Vagina (tissue), 2 donors: ENCODE data around the gene KIF5B. TPM values are rescaled to one million over a fixed set of nuclear protein-coding genes. Genes with fewer than 3 reads are reported as not detected.

ENCODE experiments used
- DNase-seq, 2 donors: peaks; one replicate each; pipeline ENCODE4 v3.0.0-alpha.2; 2017; ENCODE audit errors: extremely low spot score in 2 of 2
- H3K27ac ChIP-seq: fragments of 200-600 bp; sonication (generic); one replicate; pipeline ENCODE4 v1.5.1; 2019
- H3K27me3 ChIP-seq: fragments of 200-600 bp; sonication (generic); one replicate; pipeline ENCODE4 v1.5.1; 2019
- H3K36me3 ChIP-seq, 2 donors: fragments of 200-600 bp; sonication (generic); one replicate each; pipeline ENCODE4 v1.5.1; 2017 to 2019
- H3K4me1 ChIP-seq: fragments of 200-600 bp; sonication (generic); one replicate; pipeline ENCODE4 v1.5.1; 2019
- H3K4me3 ChIP-seq, 2 donors: fragments of 200-600 bp; sonication (generic); 1 replicate in 1 of 2; 2 replicates in 1 of 2; pipeline ENCODE4 v1.5.1; 2016 to 2019
- H3K9me3 ChIP-seq: fragments of 200-600 bp; sonication (generic); one replicate; pipeline ENCODE4 v1.5.1; 2019
- POLR2A ChIP-seq, 2 donors: fragments of 450-650 bp; IDR thresholded peaks; one replicate each; pipeline ENCODE4 v1.6.1; 2017; ENCODE audit warnings: antibody characterized with exemption in 2 of 2, mild to moderate bottlenecking in 2 of 2, moderate library complexity in 2 of 2
- POLR2AphosphoS5 ChIP-seq, 2 donors: sonication (generic); formaldehyde crosslinking; IDR thresholded peaks; one replicate each; pipeline ENCODE4 v1.9.0; 2017; ENCODE audit warnings: antibody characterized with exemption in 2 of 2, mild to moderate bottlenecking in 2 of 2, low read depth in 1 of 2; ENCODE audit not compliant: insufficient read depth in 1 of 2
- intact Hi-C: fragments of 100-400 bp; cut with DNase I; formaldehyde crosslinking; loops from one replicate; pipeline ENCODE4 v1.15.1; 2023
- total RNA-seq: library from RNA; depleted of rRNA; stranded (reverse); fragments of >200 nt; gene quantifications from one replicate; pipeline ENCODE4 v1.2.3, GENCODE V29; 2016
- TF ChIP-seq, protein P1 (sequence below), 3 experiments: fragments of 450-650 bp in 2 of 3; fragments of 200-600 bp in 1 of 3; sonication (generic) in 1 of 3; IDR thresholded peaks; one replicate each; pipeline ENCODE4 v1.5.1; 2017 to 2019; ENCODE audit warnings: antibody characterized with exemption in 3 of 3, mild to moderate bottlenecking in 2 of 3, moderate library complexity in 2 of 3

Gene KIF5B
- total RNA-seq, 1 donor from 2014 or later, result 74.2 TPM

DNA sequence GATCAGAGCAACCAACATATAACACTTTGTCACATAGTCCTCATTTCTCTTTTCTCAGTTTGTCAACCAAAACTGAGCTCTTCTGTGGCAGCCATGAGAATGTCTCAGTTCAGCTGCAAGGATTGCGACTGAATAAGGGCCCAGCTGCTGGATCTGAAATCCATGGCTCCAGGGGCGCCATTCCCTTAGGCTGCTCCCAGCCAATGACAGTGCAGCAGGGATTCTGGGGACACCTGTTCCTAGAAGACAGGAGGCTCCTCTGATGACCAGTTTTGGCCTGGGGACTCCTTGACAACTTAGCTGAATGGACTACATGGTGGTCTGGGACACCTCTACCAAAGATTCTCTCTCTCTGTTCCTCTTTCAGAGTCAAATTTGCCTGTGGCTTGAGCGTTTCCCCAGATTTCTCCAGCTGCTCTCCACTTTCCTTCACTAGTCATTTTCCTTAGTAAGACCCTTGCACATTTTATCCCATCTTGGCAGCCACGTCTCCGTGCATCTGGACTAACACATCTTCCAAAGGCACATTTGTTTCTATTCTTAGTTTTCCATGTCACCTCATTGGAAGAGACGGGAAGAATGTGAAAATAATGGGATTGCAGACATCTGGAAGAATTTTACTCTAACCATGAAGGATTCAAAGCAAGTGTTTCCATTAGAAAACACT lies 28.1 kb upstream of the KIF5B start:
- TF ChIP-seq, protein P1, sequence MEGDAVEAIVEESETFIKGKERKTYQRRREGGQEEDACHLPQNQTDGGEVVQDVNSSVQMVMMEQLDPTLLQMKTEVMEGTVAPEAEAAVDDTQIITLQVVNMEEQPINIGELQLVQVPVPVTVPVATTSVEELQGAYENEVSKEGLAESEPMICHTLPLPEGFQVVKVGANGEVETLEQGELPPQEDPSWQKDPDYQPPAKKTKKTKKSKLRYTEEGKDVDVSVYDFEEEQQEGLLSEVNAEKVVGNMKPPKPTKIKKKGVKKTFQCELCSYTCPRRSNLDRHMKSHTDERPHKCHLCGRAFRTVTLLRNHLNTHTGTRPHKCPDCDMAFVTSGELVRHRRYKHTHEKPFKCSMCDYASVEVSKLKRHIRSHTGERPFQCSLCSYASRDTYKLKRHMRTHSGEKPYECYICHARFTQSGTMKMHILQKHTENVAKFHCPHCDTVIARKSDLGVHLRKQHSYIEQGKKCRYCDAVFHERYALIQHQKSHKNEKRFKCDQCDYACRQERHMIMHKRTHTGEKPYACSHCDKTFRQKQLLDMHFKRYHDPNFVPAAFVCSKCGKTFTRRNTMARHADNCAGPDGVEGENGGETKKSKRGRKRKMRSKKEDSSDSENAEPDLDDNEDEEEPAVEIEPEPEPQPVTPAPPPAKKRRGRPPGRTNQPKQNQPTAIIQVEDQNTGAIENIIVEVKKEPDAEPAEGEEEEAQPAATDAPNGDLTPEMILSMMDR (IDR thresholded peaks at IDR 0.05), result no peak
- no peak for TF ChIP-seq POLR2AphosphoS5 (IDR thresholded peaks at IDR 0.05; ENCODE audit: insufficient read depth in 1 of 2, low read depth in 1 of 2)
- TF ChIP-seq POLR2A (IDR thresholded peaks at IDR 0.05), result no peak
- DNase-seq, result no peak
- no peaks in the 10 kb centered on the region for H3K36me3 ChIP-seq
- no peak overlapping the region for H3K27ac ChIP-seq
- no peaks in the 10 kb centered on the region for H3K27me3 ChIP-seq
- H3K4me1 ChIP-seq, result no peaks in the 10 kb centered on the region
- no peak overlapping the region for H3K4me3 ChIP-seq
- H3K9me3 ChIP-seq, result no peaks in the 10 kb centered on the region
- intact Hi-C loops, result loop anchor here (5.0 kb wide), 1 partner anchor 1528 kb away; no protein-coding TSS in a partner anchor

DNA sequence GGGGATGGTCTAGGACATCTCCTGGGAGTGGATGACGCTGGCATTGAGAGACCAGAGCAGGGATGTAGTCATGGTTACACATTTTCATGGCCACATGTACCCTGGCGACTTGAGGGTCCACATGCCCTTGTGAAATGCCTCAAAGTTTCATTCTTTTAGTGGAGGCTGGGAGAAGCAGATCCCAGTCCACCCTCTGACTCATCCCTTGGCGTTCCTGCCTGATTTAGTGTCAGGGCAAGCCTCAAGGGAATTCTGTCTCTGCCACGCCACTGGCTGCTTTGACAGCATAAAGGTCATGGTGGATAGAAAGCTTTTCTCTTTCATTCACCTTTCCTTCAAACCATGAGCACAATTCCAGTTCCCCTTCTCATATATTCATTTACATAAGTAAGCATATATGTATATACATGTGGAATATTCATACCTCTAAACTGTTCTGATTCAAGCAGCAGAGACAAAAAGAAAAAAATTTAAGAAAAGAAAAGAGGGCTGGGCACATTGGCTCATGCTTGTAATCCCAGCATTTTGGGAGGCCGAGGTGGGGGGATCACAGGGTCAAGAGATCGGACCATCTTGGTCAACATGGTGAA lies 21.8 kb upstream of the KIF5B start:
- intact Hi-C loops, result no loop called here
- TF ChIP-seq POLR2A (IDR thresholded peaks at IDR 0.05) (no peak), POLR2AphosphoS5 (IDR thresholded peaks at IDR 0.05; ENCODE audit: insufficient read depth in 1 of 2, low read depth in 1 of 2) (no peak)
- TF ChIP-seq, protein P1 (IDR thresholded peaks at IDR 0.05), result no peak

DNA sequence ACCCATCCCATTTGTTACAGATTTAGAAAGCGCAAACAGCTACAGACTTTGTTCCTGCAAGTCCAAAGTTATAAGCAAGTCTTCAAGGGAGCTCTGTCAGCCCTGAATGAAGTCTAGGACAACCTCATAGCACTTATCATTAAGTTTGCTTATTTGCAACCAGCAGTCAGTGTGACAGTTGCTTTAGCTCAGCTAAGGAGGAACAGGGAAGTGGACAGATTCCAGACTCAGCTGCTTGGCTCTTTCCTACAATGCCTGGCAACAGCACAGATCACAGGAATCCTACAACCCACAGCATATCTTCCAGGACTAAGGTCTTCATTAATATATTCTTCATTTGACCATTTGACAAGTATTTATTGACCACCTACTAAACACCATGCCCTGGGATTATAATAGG lies 17.4 kb upstream of the KIF5B start:
- no peaks in the 10 kb centered on the region for H3K9me3 ChIP-seq
- H3K27me3 ChIP-seq, result no peaks in the 10 kb centered on the region
- no peaks in the 10 kb centered on the region for H3K4me1 ChIP-seq
- H3K36me3 ChIP-seq, result no peaks in the 10 kb centered on the region
- H3K27ac ChIP-seq, result no peak overlapping the region
- intact Hi-C loops, result no loop called here
- H3K4me3 ChIP-seq, result no peak overlapping the region
- TF ChIP-seq, protein P1 (IDR thresholded peaks at IDR 0.05), result no peak
- TF ChIP-seq POLR2A (IDR thresholded peaks at IDR 0.05), result no peak
- no peak for TF ChIP-seq POLR2AphosphoS5 (IDR thresholded peaks at IDR 0.05; ENCODE audit: insufficient read depth in 1 of 2, low read depth in 1 of 2)
- DNase-seq, result no peak

More for the DNA sequence above, 21.8 kb upstream of the KIF5B start:
- DNase-seq, result no peak
- Histone ChIP-seq H3K27ac (no peak overlapping the region), H3K4me3 (no peak overlapping the region), H3K9me3 (no peaks in the 10 kb centered on the region), H3K4me1 (no peaks in the 10 kb centered on the region), H3K27me3 (no peaks in the 10 kb centered on the region), H3K36me3 (no peaks in the 10 kb centered on the region)

DNA sequence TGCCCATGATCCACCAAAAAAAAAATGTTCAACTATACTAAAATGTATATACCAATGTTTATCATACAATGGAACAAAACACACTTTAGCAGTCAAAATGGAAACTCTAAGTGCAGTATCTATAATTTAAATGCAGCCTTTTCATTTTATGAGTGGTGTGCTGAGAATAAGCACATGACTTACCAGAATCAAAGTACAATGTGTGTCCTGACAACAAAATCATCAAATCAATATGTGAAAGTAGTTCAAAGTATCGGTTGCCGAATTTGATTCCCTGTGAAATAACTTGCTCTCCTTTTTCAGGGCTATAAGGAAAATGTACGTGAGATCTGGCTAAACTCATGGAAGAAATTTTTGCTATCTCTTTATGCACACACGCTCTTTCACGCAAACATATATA lies 16.9 kb upstream of the KIF5B start:
- DNase-seq, result no peak
- Histone ChIP-seq H3K9me3 (no peaks in the 10 kb centered on the region), H3K4me3 (no peak overlapping the region), H3K27me3 (no peaks in the 10 kb centered on the region), H3K36me3 (no peaks in the 10 kb centered on the region), H3K27ac (no peak overlapping the region), H3K4me1 (no peaks in the 10 kb centered on the region)
- TF ChIP-seq POLR2AphosphoS5 (IDR thresholded peaks at IDR 0.05; ENCODE audit: insufficient read depth in 1 of 2, low read depth in 1 of 2) (no peak), POLR2A (IDR thresholded peaks at IDR 0.05) (no peak)
- TF ChIP-seq, protein P1 (IDR thresholded peaks at IDR 0.05), result no peak
- intact Hi-C loops, result no loop called here
